C4-2B (cell line): Measurements from ENCODE around the gene PRKCZ.

Experiments
- H3K27ac ChIP-seq: fragments of 450-650 bp; 2 replicates; pipeline ENCODE4 v1.5.1; 2017
- CTCF ChIP-seq: fragments of 450-650 bp; conservative IDR thresholded peaks from 2 replicates; pipeline ENCODE4 v1.5.1; 2017; ENCODE audit warnings: mild to moderate bottlenecking
- ZFX ChIP-seq: fragments of 450-650 bp; IDR thresholded peaks from 2 replicates; pipeline ENCODE4 v1.6.1; 2017

PRKCZ gene

DNA sequence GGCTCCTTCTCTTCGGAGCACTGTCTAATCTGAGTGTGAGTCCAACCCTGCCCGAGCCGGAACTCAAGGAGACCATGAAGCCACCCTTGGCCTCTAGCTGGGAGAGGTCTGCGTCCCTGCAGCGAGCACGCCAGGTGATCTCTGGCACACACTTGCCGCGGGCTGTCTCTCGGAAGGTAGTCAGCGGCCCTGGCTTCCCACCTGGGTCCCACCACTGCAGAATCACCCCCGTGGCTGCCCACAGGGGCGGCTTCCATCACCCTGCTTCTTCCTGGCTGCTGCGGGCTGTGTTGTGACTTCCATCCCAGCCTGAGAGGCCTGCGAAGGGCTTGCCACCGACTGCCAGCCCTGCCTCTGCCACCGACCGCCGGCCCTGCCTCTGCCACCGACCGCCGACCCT lies 127.3 kb downstream of the PRKCZ start:
- H3K27ac ChIP-seq, result no peak overlapping the region
- TF ChIP-seq ZFX (no peak), CTCF (no peak)

- H3K27ac ChIP-seq, result no peak overlapping the region
These were observed 127.8 kb downstream of the PRKCZ start for GRCh38 chr1:2177946-2178538.

GRCh38 chr1:2178875-2179274 lies 128.7 kb downstream of the PRKCZ start:
- H3K27ac ChIP-seq, result no peak overlapping the region
- no peak for TF ChIP-seq ZFX
- no peak for TF ChIP-seq CTCF

More at GRCh38 chr1:2177946-2178538, 127.8 kb downstream of the PRKCZ start:
- TF ChIP-seq ZFX (no peak), CTCF (no peak)

- H3K27ac ChIP-seq, result no peak overlapping the region
These were observed 129.2 kb downstream of the PRKCZ start for GRCh38 chr1:2179283-2180013.

DNA sequence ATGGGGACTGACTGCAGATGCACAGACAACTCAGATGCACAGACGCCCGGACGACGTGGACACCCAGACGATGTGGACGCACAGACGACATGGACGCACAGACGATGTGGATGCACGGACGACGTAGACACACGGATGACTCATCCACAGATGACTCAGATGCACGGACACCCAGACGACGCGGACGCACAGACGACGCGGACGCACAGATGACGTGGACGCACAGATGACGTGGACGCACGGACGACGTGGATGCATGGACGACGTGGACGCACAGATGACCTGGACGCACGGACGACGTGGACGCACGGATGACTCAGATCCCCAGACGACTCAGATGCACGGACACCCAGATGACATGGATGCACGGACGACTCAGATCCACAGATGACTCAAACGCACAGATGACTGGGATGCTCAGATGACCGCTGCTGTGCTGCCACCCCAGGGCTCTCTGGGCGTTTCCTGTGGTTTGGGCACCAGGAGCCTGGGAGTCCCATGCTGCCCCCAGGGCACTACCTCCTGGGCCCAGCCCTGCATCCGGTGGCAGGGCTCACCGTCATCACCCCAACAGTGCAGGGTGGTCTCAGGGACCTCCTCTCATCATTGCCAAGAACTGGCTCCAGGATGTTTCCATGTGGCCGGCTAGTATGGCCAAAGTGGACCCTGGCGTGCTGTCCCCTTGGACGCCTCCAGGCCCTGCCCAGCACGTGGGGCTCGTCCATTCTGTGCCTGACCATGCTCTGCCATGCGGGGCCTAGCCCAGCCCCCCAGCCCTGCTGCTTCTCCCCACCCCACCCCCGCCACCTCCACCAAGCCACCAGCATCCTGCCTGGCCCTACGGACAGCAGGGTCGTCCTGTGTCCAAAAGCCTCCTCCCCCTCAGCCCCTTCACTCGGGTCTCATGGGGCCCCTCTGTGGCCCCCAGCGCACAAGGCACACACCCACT lies 130.4 kb downstream of the PRKCZ start:
- no peak overlapping the region for H3K27ac ChIP-seq
- TF ChIP-seq CTCF, result no peak
- no peak for TF ChIP-seq ZFX

More at GRCh38 chr1:2179283-2180013, 129.2 kb downstream of the PRKCZ start:
- TF ChIP-seq CTCF (no peak), ZFX (no peak)

- H3K27ac ChIP-seq, result no peak overlapping the region
- TF ChIP-seq ZFX (no peak), CTCF (no peak)
These were observed 131.1 kb downstream of the PRKCZ start for GRCh38 chr1:2181271-2181670.
